GM20431 (cell line): ENCODE data around the gene KIFC3.
"Not testable (repeated sequence)": the region's sequence is repeated elsewhere in the genome, so short reads cannot be mapped to it uniquely, and the experiment has no call there.

ENCODE experiments used
- in situ Hi-C: fragments of 300-500 bp; cut with MseI, MboI; formaldehyde crosslinking; loops from one replicate; pipeline ENCODE4 v1.15.0; 2020; ENCODE audit warnings: low sequenced_read_pairs; ENCODE audit not compliant: unreplicated experiment

KIFC3 gene

DNA sequence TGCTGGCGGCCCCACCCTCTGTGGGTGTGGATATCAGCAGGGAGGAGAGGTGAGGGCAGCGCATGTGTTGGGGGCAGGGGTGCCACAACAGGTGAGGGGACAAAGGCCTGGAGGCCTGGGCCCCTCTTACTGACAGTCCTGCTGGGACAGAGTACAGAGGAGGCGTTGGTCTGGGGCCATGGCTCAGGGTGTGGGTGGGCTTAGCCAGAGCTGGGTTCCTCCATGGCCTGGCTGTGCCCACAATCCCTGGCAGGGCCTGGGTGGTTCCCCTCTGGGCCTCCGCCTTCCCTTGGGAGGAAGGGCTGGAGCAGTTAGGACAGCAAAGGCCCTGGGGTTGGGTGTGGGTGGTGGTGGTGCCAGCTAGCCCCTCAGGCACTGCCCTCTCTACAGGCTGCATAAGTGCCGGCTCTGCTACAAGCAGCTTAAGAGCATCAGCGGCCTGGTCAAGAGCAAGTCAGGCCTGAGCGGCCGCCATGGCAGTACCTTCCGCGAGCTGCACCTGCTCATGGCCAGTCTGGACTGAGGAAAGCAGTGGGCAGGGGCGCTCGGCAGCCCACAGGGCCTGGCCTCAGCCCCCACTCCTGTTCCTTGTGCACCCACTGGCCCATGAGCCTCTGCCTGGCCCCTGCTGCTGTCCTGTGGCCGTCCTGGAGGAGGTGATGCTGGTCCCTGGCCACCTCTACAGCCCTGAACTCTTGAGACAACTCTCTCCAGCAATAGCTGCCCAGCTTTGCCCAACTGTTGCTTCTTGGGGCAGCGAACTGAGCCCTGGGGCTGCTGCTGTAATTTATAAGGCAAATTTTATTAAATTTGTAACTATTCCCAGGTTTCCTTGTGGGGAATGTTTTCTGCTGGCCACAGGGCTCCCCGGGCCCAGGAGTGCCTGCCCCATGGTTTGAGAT is 45.6 kb downstream of the KIFC3 start:
- in situ Hi-C loops: no loop called here

DNA sequence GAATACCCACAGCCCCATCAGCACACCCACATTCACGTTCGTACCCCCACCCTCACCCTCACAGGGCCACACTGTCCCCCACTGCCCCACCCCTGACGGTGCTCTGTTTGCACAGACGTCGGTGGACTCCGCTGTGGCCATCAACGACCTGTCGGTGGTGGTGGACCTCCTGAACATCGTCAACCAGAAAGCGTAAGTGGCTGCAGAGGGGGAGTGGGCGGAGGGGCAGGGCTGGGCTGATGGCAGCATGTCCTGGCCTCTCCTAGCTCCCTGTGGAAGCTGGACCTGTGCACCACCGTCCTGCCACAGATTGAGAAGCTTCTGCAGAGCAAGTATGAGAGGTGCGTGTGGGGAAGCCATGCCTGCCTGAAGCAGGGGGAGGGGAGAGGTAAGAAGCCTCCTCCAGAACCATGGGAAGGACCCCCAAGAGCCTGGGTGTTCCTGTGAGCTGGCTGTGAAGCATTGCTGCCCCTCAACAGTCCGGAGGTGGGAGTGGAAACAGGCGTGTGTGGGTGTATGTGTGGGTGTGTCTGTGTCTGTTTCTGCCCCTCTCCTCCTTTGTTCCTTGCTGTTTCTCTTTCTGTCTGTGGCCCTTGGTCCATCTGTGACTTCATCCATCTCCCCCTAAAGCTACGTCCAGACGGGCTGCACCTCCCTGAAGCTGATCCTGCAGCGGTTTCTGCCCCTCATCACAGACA is 46.4 kb downstream of the KIFC3 start:
- in situ Hi-C loops: no loop called here

DNA sequence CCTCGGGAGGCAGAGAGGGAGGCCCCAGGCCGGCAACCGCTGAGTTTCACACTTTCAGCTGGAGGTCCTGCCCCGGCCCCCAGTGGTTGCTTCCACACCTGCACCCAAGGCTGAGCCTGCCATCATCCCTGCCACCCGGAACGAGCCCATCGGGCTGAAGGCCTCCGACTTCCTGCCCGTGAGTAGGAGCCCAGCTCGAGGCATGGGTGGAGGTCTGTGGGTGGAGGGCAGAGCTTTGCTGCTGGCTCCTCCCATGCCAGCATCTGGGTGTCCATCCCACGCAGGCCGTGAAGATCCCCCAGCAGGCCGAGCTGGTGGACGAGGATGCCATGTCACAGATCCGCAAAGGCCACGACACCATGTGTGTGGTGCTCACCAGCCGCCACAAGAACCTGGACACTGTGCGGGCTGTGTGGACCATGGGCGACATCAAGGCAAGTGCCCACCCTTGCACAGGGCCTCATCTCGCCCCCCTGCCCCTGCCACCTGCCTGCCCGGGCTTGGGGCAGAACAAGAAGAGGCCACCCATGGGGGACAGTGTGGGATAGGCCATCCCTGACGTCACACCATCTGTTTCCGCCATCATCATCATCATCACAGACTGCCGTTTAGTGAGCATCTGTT is 47.1 kb downstream of the KIFC3 start:
- in situ Hi-C loops: no loop called here

DNA sequence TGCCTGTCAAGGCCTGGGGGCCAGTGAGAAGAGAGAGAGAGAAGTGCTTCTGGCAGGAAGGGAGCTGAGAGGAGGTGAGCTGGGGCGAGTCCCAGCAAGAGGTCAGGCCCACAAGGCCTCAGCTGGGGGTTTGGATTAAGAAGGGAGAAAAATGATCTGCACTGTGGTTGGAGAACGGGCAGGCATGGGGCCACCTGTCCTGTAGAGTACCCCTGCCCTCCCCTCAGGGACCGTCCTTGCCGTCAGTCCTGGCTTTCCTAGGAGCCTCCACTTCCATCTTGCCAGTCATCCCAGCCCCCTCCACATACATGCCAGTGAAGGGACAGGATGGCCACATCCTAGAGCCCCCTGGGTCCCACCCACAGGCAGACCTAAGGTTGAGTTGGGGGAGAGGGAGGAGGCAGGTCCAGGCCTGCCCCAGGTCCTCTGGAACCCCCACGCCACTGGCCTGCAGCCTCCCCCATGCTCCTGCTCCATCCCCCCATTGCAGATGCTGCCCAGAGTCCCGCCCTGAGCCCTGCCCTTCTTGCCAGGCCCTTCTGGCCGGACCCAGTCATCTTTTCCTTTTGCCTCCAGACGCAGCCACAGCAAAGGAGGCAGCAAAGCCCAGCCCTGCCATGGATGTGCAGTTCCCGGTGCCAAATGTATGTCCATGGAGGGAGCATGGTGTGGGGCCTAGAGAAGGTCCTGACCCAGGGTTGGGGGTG is 47.8 kb downstream of the KIFC3 start:
- in situ Hi-C loops: no loop called here

DNA sequence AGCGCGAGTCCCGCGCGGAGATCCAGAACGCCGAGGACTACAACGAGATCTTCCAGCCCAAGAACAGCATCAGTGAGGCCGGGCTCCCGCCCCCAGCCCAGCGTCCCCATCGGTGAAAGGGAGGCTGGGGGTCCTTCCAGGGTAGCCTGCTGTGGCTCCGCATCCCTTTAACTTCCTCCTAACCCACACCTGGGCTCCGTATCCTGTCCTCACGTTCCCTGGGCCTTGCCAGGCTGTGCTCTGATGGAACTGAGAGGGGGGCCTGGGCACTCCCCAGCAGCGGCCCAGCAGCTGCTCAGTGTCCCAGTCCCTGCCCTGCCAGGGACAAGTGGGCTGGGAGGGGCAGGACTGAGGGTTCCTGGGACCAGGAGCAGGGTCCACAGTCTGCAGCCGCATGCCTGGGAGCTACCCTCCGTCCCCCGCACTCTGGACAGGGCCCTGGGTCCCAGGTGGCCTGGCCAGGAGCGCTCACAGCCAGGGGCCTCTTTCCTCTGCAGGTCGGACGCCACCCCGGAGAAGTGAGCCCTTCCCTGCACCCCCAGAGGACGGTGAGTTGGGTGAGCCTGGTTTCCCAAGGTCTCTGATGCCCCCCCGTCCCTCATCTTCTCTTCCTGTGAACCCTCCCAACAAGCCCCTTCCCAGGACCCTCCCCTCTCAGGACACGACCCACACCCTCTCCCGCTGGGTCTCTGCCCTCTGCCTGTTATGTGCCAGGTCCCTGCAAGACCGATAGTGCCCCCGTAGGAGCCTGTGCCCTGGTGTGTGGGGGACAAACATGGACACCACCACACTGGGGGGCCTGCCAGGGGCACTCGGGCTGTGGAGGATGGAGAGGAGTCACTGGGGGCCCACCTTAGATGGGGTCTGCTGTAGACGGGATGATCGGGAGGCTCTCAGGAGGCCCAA is 48.6 kb downstream of the KIFC3 start:
- in situ Hi-C loops: no loop called here

DNA sequence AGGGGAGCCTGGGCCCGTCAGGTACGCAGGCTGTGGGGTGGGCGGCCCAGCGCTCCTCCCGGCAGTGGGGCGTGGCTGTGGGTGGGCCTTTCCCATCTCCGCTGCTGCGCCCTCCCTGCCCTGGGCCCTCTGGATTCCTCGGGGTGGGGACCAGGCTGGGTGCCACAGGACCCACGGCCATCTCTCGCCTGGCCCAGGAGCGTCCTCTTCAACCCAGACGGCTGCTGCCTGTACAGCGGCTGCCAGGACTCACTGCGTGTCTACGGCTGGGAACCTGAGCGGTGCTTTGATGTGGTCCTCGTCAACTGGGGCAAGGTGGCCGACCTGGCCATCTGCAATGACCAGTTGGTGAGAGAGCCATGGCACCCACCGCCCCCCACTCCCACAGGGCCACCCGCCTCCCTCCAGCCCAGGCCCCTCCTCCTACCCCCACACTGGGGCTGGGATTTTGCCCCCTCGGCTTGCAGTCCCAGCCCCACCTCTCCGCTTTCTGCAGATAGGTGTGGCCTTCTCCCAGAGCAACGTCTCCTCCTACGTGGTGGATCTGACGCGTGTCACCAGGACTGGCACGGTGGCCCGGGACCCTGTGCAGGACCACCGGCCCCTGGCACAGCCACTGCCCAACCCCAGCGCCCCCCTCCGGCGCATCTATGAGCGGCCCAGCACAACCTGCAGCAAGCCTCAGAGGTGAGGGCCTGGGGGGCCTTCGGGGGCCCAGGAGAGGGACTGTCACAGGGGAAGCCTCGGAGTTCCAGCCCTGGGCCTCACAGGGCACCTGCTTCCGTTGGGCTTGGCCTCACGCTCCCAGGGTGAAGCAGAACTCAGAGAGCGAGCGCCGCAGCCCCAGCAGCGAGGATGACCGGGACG is 49.5 kb downstream of the KIFC3 start:
- in situ Hi-C loops: no loop called here

DNA sequence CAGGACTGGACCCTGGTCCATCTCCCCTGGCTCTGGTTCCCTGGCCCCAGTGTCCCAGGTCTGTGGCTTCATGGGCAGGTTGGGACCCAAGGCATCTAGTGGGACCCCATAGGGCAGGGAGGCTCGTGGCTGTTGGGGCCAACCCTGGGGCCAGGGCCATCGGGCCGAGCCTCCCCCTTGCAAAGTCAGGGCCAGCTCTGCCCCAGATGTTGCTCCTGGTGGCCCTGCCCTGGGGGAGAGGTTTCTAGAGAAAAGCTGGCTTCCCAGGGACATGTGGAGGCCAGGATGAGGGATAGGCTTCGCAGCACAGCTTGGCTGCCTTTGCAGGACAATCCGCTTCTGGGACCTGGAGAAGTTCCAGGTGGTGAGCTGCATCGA is 50.1 kb downstream of the KIFC3 start:
- in situ Hi-C loops: no loop called here

DNA sequence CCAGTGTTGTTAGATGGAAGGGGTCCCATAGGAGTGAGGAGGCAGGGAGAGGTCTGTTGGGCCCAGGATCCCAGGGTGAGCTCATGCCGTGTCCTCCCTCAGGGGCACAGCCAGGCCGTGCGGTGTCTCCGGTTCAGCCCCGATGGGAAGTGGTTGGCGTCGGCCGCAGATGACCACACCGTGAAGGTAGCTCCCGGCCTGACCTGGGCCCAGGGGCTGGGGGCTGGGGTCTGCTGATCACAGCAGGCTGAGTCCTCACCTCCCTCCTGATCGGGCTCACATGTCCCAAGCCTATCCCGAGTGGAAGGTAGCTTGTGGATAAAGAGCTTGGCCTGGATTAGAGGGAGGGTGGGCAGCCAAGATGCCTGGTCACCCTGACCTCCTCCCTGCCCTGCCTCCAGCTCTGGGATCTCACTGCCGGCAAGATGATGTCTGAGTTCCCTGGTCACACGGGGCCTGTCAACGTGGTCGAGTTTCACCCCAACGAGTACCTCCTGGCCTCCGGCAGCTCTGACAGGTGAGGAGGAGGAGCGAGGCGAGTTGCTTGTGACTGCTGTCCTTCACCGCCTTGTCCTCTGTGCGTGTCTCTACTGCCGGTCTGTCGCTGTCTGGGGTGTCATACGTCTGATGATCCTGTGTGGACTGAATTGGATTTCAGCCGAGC is 50.6 kb downstream of the KIFC3 start:
- in situ Hi-C loops: no loop called here

DNA sequence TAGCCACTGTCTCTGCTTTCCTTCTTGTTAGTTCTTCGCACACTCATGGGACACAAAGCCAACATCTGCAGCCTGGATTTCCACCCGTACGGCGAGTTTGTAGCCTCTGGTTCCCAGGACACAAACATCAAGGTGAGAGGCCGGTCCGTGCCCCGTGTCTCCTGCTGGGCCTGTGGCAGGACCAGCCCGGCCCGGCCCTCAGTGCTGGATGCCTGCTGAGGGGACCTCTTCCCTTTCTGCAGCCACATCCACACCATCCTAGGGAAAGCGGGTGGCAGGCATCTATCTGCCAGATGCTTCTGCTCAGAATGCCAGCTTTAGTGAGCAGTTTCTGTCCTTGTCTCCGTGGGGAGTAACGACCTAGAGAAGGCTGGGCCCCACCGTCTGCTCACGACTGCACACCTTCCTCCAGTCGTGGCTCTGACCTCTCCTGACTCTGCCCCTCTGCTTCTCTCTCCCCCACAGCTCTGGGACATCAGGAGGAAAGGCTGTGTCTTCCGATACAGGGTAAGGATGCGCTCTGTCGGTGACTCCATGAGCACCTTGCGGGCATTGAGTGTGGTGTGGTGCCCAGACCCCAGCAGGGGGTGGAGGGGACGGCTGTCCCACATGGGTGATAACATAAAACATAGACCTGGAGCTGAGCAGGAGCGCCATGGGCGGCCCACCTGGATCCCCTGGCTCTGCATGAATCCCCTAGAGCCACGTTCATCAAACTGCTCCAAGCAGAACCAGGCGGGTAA is 51.3 kb downstream of the KIFC3 start:
- in situ Hi-C loops: no loop called here

DNA sequence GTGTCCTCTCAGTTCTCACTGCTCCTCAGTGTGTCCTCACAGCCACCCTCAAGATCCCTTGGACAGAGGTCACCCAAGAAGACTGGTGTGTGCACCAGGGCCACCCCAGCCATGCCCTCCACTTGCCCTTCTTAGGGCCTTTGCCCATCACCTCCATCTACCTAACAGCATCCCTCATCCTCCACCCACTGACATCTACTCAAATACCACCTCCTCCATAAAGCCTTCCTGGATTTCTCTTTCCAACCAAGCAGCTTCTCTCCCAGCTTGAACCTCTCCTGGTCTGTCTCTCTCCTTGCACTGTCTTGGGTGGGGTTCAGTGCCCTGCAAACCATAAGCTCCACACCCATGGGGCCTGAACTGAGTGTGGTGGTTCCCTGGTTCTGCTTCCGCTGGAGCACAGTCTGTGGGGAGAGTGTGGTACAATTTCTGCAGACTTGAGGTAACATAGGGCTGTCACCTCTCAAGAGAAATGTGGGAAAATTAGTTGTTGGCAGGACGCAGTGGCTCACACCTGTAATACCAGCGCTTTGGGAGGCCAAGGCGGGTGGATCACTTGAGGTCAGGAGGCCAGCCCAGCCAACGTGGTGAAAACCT is 52.3 kb downstream of the KIFC3 start:
- in situ Hi-C loops: no loop called here

DNA sequence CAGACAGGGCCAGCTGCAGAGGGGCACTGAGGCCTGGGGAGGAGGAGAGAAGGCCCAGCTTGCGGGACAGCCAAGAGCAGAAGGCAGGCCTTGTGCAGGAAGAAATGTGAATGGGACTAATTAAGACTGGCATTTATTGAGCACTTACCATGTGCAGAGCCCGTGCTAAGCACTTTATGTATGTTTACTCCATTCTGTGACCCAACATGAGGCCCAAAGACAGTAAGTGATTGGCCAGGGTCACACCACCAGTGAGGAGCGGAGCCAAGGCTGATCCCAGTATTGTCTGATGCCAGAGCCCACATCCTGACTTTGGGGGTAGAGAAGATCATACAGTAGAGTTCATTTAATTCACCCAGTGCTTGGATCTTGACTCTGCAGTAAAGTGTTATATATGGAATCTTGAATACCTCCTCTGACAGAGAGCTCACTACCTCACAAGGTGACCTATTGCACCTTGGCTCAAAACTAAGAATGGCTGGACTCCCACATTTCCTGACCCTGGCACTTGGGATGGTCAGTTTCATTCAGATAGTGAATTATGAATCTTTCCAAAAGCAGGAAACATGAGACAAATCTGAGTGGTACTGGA is 53.1 kb downstream of the KIFC3 start:
- in situ Hi-C loops: no loop called here

DNA sequence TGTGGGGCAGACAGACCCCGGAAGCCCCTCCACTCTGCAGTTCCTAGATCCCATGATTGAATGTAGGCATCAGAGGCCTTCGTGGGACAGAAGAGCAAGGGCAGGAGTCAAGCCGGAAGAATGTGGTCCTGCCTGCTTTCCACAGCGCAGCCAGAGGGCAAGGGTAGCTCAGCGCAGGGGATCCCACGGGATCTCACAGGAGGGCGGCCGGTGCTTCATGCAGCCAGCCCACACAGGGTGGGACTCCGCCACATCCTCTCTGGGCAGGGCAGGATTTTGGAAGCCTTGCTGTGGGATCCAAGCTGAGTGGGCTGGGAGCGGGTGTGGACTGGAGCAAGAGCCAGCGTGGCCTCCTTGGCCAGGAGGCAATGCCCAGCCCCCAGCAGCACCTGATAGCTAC is 53.7 kb downstream of the KIFC3 start:
- in situ Hi-C loops: no loop called here

DNA sequence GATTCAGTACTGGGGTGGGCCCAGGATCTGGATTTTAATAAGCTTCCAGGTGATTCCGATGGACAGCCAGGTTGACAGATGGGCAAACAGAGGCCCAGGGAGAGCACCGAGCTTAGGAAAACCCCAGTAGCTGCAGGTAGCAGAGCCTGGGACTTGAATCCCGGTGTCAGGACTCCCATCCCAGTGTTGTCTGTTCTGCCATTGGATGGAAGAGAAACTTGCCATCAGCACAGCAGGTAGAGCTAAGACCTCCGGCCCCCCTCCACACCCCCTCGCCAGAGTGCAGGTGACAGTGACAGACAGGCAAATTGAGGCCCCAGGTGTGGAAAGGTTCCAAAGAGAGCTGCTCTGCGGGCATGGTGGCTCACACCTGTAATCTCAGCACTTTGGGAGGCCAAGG is 54.3 kb downstream of the KIFC3 start:
- in situ Hi-C loops: no loop called here

DNA sequence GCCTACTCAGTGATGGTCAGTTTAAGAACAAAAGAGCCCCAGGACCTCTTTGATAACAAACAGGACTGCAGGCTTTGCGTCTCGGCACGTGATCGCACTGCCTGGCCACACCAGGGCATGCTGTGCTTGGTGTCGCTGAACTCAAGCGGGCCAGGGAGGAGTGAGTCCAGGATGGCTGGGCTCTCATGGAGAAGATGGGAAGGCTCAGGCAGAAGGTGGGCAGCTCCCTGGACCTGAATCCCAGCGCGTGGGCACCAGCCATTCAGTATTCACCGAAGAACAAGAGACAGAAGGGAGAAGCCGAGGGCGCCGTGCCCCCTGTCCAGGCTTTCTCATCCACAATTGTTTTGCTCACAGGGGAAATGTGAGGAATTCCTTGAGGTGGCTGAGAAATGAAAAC is 54.8 kb downstream of the KIFC3 start:
- in situ Hi-C loops: no loop called here

DNA sequence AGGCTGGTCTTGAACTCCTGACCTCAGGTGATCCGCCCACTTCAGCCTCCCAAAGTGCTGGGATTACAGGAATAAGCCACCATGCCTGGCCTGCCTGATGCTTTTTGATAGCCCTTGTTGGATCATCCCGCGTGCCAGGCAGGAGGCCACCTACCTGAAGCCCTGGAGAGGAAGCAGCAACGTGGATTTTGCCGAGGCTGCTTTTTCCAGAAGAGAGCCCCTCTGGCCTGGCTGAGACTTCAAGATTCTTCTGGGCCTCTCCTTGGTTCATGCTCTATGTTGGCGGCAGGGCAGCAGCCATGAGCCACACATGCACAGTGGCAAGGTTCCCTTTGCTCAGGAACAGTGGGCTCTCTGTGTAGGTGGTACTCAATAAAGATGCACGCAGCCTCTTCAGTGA is 55.2 kb downstream of the KIFC3 start:
- in situ Hi-C loops: no loop called here

DNA sequence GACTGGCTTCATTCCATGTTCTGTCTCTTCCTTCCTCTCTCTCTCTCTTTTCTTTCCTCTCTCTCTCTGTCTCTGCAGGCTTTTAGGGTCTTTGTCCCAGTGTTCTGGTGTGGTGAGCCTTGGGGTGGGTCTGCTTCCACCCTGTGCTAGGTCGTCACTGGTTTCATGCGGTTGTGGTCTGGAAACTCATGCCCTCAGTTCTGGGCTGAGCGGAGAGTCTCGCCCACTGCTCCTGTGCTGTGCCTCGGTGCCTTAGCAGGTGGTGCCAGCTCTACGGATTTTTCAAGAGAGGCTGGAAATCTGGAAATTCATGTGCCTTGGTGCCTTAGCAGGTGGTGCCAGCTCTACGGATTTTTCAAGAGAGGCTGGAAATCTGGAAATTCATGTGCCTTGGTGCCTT is 56.0 kb downstream of the KIFC3 start:
- in situ Hi-C loops: not testable (repeated sequence)

DNA sequence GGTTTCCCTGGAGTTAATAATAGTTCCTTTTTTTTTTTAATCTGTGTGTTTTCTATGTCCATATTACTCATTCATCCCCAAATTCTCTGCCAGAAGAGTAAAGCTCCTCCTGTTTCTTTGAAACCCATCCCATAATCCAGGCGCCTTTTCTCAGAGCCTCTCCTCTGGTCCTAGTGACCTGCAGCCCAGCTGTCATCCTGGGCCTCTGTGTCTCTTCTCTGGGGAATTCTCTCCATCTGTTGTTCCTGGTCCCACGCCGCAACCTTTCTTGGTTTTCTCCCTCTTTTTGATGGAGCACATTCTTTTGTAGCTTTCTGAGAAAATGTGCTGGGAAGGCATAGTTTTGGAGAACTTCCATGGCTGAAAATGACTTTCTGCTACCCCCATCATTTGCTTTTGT is 56.5 kb downstream of the KIFC3 start:
- in situ Hi-C loops: no loop called here
